CD4-positive, alpha-beta T cell treated with Interferon alpha-2 for 1 hour (primary cell): Measurements from ENCODE around the gene FHL1.
A peak's percentile ranks its signal among the peaks of the same experiment; 100 is the strongest.

Source experiments
- DNase-seq, 2 donors: peaks; one replicate each; pipeline ENCODE4 v3.0.0-alpha.2; 2020 to 2022

The FHL1 gene

GRCh38 chrX:136259543-136259942 is 112.2 kb downstream of the FHL1 start:
- DNase-seq, result peak in 1 of 2 donors; percentile 6

GRCh38 chrX:136260776-136261175 is 113.4 kb downstream of the FHL1 start:
- no peak for DNase-seq
